Activated T-helper 1 cell treated with anti-CD3 and anti-CD28 coated beads, Interleukin-2, amount 50 U/mL, for 16 hours (primary cell): ENCODE results near the gene AKTIP.
"Not testable (repeated sequence)": the region's sequence is repeated elsewhere in the genome, so short reads cannot be mapped to it uniquely, and the experiment has no call there.

Source experiments
- DNase-seq, 2 donors: peaks; one replicate each; pipeline ENCODE4 v3.0.0-alpha.2; 2020; ENCODE audit warnings: low read depth in 1 of 2, low spot score in 1 of 2

The AKTIP gene

GRCh38 chr16:53515811-53516210, 12.8 kb upstream of the AKTIP start:
- no peak for DNase-seq

DNA sequence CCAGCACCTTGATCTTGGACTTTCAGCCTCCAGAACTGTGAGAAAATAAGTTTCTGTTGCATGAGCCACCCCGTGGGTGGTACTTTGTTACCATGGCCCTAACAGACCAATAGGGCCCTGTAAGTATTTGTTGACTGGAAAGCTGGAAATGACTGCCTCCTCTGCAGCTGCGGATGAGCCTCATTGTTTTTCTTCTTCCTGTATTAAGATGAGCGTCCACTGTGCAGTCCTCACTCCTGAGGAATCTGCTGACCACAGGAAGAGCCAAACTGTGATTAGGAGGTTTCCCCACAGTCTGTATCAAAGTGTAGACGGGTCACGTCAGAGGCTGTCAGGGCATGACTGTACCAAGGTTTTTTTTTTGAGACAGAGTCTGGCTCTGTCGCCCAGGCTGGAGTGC, 12.2 kb upstream of the AKTIP start:
- DNase-seq = no peak

DNA sequence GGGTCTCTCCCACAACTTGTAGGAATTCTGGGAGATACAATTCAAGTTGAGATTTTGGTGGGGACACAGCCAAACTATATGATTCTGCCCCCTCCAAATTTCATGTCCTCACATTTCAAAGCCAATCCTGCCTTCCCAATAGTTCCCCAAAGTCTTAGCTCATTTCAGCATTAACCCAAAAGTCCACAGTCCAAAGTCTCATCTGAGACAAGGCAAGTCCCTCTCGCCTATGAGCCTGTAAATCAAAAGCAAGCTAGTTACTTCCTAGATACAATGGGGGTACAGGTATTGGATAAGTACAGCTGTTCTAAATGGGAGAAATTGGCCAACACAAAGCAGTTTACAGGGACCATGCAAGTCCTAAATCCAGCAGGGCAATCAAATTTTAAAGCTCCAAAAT, 9.8 kb upstream of the AKTIP start:
- DNase-seq = not testable (repeated sequence)

DNA sequence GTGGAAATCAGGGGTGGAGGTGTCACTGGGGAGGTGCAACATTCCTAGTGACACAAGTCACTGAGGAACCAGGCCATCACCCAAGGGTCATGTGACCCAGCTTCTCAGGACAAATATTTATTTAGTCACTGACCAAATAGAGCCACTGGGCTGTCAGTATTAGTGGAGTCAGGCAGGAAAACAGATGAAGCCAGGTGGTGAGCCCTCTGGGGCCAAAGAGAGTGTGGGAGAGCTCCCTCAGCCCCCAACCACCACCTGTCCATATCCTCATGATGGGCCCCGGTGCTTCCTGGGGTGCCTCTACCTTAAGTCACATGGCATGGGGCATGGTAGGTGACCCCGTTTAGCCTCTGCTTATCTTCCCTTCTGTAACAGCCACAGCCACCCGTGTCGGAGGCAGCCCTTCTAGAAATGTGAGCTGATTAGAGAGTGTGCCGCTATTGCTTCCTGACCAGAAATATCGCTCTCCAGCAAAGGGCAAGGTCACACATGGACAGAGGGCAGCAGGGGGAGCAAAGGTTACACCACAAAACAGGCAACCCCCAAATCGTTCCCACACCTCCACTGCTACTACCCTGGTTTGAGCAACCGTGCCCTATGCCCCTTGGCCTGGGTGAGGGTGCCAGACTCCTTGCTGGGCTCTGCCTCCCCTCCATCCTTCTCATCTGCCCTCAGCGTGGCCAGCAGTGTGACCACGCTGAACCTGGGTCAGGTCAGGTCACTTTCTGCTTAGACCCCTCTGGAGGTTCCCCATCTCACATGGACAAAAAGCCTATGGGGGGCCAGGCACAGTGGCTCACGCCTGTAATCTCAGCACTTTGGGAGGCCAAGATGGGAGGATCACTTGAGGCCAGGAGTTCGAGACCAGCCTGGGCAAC, 8.6 kb upstream of the AKTIP start:
- no peak for DNase-seq

- no peak for DNase-seq
Measured at GRCh38 chr16:53511084-53511402, 8.0 kb upstream of the AKTIP start.

DNA sequence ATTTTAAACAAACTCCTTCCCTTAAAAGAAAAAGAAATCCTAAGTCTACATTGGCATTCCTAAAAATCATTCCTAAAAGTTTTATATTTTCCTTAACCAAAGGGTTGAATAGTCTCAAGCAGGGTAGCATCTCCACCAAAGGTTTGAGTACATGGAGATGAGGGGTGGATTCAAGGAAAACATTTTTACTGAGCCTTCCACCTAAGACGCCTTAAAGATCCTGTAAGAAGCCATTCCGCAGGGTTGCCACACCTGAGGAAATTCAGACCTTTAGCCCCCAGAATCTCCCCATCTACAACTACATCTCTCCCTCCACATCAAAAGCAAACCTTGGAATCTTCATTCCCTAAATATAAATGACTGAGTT, 7.7 kb upstream of the AKTIP start:
- DNase-seq = no peak

GRCh38 chr16:53509906-53510703, 7.1 kb upstream of the AKTIP start:
- DNase-seq = peak in 1 of 2 donors; percentile 15

GRCh38 chr16:53507464-53508179, 4.6 kb upstream of the AKTIP start:
- DNase-seq = no peak

- no peak for DNase-seq
Measured at GRCh38 chr16:53506254-53506653, 3.2 kb upstream of the AKTIP start.

DNA sequence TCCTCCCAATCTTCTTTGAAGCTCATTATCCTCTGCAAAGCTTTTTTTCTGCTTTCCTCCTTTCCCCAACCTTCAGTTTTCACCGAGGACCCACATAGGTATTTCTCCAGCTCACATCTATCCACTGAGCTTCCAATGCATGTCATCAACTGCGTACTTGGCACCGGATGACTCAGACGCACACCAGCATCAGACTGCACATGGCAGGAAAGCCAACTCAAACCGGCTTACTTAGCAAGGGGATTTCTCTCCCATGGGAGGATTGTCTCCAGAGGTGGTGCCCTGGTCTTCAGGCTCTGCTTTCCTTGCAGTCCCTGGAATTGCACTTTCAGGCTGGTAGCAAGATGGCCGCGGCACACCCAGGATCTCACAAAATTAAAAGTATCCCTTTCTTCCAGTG, 1.7 kb upstream of the AKTIP start:
- DNase-seq = peak in 1 of 2 donors; percentile 7

DNA sequence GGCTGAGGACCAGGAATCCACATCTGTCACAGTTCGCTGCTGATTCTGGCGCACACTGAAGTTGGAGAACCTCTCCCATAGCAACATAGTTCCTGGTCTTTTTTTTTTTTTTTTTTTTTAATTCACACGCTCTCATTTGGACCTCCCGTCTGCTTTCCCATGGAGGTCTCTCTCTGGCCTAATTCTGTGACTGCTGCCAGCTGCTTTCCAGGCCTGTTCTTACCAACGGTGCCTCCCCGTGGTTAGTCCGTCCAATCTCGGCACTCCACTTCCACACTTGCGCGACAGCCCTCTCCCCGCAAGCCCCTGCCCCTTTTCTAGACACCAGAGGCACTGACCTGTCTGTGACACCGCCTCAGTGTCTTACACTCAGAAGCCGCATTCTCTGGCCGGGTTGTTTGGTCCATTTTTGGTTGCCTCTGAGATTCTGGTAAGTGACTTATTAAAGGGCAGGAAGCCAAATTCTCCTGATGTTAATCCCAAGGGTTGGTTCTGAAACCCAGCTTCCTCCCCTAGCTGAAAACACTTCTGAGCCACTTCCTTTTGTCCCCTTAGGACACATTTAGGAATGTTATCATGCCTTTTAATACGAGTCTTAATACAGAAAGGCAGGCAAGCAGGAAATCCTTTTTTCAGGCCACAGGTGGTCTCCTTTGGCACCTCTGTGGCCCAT, 1.1 kb upstream of the AKTIP start:
- DNase-seq = peak in 1 of 2 donors; percentile 5

DNA sequence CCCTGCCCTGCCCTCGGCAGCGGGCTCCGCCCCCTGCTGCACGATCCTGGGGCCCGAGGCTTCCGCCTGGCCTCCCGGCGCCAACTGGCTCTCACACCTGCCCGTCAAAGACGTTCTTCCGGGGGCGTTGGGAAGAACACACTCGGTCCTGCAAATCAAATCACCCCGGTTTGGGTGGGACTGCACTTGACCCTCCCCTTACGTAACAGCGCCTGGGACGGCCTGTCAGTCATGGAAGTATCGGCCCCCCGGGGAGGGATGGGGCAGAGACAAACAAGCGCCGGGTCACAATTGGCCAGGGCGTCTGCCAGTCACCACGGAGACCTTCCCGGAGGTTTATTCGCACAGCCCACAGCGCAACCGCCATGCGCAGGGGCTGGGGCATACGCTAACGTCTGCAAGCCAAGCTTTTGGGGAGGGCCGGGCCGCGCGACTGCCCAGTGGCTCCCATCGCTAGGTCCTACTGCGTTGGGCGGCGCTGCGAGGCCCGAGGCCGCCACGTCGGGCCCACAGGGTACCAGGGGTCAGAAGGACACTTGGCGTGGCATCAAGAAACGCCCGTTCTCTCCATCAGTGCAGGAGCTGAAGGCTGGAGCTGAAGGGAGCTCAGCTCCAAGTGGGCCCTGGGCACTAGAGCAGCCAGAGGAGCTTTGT, 388 bp upstream of the AKTIP start:
- peak; percentile 99 for DNase-seq

- DNase-seq = no peak
Measured at GRCh38 chr16:53501216-53501859, 1.7 kb downstream of the AKTIP start.

DNA sequence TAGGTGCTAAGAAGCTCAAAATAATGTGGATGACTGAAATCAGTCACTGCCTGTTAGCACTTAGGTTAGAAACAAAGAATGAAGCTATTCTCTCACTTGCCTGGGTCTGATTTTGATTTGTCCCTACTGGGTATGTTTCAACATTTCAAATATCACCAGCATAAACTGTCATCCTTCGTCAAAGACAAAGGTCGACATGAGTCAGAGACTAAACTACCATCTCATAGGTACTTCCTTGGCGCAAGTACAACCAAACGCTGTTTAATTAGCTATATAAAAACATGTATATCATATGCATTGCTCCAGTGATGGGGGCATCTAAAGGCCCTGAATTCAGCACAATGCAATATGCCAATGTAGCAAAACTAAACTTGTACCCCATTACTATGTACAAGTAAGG, 4.0 kb downstream of the AKTIP start:
- no peak for DNase-seq

DNA sequence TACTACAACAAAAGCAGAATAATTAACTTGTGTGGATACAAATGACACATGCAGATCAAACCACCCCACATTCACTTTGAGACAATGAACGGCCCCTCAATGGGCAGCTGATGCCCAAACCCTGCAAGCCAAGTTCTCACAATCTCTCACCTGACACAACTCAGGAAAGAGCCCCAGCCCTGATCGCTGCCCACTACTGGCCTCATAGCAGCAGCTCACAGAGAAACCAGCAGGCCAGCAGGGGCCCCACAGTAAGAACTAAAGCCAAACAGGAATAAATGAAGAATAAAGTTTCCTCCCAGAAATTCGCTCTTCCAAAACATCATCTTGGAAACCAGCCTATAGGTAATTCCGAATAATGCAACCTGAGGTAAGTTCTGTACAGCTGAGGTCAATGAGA, 7.7 kb downstream of the AKTIP start:
- DNase-seq = no peak

DNA sequence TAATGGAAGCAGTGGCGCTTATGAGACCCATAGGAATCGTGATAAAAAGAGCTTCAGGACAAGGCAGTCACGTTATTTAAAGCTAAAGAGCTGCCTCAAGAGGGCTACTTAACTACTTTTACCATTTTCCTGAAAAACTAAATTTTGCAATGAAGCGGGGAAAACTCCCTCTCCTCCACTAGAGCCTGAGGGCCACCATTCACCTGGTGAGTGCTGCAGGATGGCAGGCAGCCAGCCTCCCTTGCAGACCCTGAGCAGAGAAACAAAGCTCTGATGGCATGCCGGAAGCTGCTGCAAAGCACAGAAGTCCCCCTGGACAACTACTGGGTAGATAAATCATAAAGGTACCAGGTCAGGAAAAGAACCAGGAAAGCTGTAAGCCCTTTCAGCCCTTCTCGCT, 8.4 kb downstream of the AKTIP start:
- no peak for DNase-seq

DNA sequence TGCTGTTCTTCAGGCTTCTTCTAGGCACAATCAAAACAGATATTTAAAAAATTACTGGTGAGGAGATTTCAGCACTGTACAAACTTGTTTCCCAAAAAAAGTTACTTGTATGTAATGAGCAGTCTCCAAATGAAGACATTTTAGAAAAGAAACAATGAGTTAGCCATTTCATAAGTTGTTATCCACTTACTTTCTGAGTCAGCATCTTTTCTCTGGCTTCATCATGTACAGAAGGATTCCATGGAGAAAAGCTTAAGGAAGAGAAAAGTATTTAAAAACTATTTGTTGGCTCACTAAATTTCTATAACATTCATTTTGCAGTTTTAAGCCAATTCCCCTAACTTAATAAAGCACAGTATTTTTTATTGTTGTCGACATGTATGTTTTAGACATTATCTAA, 10.5 kb downstream of the AKTIP start:
- no peak for DNase-seq

DNA sequence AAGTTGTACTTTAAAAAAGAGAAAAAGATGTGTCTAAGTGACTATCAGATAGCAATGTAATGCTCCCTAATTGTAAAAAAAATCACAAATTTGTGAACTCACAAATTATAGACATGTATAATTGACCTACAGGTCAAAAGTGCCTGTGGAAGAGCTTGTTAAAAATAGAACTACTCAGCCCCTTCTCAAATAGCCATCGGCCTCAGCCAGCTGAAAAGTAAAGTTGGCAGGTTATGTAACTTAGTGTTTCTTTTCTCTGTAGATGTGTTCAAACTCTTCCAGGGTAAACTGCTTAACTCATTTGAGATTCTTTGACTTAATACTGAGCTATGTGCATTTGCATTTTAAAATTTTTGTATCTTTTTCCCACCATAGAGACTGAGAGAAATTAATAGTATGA, 13.3 kb downstream of the AKTIP start:
- no peak for DNase-seq

DNA sequence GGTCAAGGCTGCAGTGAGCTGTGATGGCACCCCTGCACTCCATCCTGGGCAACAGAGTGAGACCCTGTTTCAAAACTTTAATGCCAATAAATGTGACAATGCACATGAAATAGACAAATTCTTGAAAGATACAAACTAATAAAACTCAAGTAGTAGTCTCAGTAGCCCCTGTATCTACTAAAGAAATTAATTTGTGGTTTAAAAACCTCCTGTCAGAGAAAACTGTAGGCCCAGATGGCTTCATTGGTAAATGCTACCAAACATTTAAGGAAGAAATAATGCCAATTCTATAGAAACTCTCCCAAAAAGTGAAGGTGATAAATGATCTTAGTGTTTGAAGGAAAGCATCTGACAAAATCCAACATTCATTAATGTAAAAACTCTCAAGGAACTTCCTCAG, 16.8 kb downstream of the AKTIP start:
- no peak for DNase-seq

- DNase-seq = no peak
Measured at GRCh38 chr16:53484542-53484941, 18.5 kb downstream of the AKTIP start.
